ENCODE data around the gene SPIRE2.
"Not testable (repeated sequence)": the region's sequence is repeated elsewhere in the genome, so short reads cannot be mapped to it uniquely, and the experiment has no call there.

The SPIRE2 gene

DNA sequence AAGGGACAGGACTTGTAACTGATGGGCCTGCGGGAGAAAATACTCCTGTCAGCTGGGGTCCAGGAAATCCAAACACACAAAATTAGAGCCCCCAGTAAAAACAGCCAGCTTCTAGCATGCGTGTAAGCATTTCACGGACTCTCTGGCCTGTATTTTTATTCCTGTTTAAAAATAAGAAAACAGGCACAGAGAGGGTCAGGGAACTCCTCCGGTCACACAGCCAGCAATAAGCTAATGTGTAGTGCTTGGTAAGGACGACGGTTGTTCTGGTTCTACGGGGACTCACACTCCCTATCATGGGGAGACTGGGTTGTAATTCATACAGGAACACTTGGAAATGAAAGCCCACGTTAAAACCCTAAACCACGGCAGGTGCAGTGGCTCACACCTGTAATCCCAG lies 43.6 kb downstream of the SPIRE2 start:
- TF ChIP-seq, protein P1, sequence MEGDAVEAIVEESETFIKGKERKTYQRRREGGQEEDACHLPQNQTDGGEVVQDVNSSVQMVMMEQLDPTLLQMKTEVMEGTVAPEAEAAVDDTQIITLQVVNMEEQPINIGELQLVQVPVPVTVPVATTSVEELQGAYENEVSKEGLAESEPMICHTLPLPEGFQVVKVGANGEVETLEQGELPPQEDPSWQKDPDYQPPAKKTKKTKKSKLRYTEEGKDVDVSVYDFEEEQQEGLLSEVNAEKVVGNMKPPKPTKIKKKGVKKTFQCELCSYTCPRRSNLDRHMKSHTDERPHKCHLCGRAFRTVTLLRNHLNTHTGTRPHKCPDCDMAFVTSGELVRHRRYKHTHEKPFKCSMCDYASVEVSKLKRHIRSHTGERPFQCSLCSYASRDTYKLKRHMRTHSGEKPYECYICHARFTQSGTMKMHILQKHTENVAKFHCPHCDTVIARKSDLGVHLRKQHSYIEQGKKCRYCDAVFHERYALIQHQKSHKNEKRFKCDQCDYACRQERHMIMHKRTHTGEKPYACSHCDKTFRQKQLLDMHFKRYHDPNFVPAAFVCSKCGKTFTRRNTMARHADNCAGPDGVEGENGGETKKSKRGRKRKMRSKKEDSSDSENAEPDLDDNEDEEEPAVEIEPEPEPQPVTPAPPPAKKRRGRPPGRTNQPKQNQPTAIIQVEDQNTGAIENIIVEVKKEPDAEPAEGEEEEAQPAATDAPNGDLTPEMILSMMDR (IDR thresholded peaks at IDR 0.05; ENCODE audit: insufficient read depth, missing control alignments): no peak
- DNase-seq (ENCODE audit: insufficient read length, low spot score): no peak
- FAIRE-seq: no peak

- TF ChIP-seq, protein P1 (IDR thresholded peaks at IDR 0.05; ENCODE audit: insufficient read depth, missing control alignments): no peak
- FAIRE-seq (no peak), DNase-seq (ENCODE audit: insufficient read length, low spot score) (peak; percentile 40)
Measured at GRCh38 chr16:89873109-89873971, 45.1 kb downstream of the SPIRE2 start, which contains the start of gene TCF25. Gene TCF25 (plus strand): TSS chr16:89873592. CDS start chr16:89873668, 76 bp downstream.

DNA sequence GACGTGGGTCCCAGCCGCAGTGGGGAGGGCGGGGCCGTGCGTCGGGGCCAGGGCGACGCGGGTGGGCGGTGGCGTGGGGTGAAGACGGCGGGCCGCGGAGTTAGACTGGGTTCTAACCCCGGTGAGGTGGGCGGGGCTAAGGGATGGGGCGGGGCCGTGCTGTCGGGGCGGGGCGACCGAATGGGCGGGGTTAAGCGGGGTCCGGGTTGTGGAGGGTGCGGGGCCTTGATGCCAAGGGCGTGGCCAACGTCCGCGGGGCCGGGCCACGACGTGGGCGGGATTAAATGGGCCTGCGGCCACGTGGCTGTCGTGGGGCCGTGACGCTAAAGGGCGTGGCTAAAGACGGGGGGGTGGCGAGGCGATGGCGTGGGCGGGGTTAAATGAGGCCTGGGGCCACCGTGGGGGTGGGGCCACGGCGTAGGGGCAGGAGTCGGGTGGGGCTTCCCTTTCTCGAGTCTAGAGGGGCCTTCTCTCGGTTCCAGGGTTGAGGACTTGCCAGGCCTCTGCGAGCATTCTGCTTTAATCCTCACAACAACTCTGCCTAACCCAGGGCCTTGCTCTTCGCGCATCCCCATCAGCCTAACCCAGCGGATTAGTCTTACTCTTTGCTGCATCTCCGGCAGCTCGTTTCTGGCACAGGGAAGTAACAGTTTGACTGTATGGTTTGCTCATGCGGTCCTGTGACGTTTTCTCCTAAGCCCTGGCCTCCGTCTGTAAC lies 45.9 kb downstream of the SPIRE2 start:
- peak; percentile 31 for DNase-seq (ENCODE audit: insufficient read length, low spot score)
- FAIRE-seq: no peak
- TF ChIP-seq, protein P1 (IDR thresholded peaks at IDR 0.05; ENCODE audit: insufficient read depth, missing control alignments): no peak

DNA sequence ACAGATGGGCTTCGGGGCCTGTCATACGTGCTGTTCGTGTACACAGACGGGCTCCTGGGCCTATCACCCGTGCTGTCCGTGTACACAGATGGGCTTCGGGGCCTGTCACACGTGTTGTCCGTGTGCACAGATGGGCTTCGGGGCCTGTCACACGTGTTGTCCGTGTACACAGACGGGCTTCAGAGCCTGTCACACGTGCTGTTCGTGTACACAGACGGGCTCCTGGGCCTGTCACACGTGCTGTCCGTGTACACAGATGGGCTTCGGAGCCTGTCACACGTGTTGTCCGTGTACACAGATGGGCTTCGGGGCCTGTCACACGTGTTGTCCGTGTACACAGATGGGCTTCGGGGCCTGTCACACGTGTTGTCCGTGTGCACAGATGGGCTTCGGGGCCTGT lies 50.8 kb downstream of the SPIRE2 start:
- FAIRE-seq; DNase-seq (ENCODE audit: insufficient read length, low spot score): not testable (repeated sequence)

- DNase-seq (ENCODE audit: insufficient read length, low spot score) (no peak), FAIRE-seq (no peak)
- TF ChIP-seq, protein P1 (IDR thresholded peaks at IDR 0.05; ENCODE audit: insufficient read depth, missing control alignments): no peak
Measured at GRCh38 chr16:89880477-89881367, 52.4 kb downstream of the SPIRE2 start.

- DNase-seq (ENCODE audit: insufficient read length, low spot score): no peak
- no peak for FAIRE-seq
Measured at GRCh38 chr16:89881368-89881730, 53.1 kb downstream of the SPIRE2 start.

More at GRCh38 chr16:89881368-89881730, 53.1 kb downstream of the SPIRE2 start:
- TF ChIP-seq, protein P1 (IDR thresholded peaks at IDR 0.05; ENCODE audit: insufficient read depth, missing control alignments): no peak

All from D721Med (cell line).